Measurements from ENCODE around the gene BPNT1.
"Not testable (repeated sequence)": the region's sequence is repeated elsewhere in the genome, so short reads cannot be mapped to it uniquely, and the experiment has no call there.

The BPNT1 gene, protein sequence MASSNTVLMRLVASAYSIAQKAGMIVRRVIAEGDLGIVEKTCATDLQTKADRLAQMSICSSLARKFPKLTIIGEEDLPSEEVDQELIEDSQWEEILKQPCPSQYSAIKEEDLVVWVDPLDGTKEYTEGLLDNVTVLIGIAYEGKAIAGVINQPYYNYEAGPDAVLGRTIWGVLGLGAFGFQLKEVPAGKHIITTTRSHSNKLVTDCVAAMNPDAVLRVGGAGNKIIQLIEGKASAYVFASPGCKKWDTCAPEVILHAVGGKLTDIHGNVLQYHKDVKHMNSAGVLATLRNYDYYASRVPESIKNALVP

DNA sequence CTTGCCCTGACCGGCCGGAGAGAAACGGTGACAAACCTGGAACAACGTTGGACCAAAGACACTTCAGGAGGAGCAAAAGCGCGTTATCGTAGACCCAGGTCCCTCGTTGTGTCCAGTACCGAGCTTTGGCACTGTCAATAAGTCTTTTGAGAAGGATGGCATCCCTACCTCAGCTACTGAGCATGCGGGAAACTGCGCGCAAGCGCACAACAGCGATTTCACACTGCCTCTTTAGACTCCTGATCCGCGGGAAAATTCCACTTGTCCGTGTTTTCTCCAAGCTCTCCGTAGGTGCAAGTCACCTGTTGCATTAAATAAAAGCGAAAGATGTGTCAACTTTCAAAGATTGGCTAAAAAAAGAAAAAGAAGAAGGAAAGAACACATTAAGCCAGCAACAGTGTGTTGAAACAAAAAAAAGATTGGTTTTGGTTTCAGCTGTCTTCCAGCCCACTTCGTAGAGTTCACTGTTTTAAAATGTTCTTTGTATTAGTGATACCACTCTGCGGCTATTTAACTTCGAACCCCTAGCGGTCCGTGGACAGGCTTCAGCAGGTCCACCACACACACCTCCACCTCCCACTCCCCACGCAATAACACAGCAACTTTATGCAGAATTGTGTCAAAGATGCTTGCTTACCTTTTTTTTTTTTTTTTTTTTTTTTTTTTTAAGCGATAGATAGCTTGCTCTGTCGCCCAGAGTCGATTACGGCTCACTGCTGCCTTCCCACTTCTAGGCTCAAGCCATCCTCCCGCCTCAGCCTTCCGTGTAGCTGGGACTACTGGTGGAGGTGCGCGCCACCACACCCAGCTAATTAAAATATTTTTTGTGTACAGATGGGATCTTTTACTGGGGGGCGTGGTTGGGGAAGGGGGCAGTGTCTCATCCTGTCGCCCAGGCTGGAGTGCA is at the start of gene BPNT1:
BPNT1 (minus strand) TSS at position 139 of the 907 bp plus-strand sequence. CDS start 9,942 bp downstream, outside the sequence.
- DNase-seq, result peak; percentile 89 to 97

DNA sequence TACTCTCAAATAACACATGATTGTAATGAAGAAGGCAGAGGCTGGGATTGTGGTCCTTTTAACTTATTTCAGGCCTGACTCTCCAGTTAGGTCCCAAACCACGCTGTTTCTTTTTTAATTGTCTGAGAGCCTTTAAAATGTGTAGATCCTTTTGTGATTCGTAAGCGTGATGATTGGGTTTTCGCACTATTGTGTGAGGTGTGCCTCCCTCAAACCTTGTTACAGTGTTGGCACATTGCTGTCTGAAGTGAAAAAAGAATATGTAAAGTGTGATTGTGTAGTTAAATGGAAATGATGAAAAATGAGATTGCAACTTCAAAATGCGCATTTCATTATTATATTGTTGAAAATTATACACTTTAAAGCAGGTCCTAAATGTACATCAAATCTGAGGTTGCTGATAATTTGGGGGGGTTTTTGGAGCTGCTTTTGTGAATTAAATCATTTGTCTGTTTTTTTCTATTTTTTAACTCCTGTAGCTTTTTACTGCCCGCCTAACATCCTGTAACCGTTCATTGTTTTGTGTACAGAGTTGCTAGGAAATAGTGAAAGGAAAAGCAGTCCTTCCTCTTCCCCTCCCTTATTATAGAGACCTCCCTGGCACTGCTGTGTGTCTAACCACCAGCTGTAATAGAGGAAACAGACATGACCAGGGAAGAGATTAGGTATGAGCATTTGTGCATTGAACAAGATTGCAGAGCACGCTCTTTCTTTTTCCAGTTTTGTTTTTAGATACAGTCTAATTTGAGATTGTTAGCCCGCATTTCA is 47.6 kb upstream of the BPNT1 start:
- DNase-seq, result no peak

DNA sequence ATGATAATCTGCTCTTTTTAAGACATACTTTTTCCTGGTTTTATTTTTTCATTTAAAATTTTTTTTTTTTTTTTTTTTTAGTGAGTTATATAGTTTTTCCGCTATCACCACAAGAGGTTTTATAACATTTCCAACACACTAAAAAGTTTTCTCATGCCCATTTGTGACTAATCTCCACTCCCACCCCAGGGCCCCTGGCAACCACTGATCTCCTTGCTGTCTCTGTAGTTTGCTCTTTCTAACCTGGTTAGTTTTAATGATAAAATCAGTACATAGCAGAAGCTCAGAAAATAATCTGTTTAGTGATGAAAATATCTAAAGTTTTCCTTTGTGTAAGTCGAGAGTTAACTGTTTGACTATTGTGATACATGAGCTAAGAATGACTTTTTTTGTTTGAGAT is 46.2 kb upstream of the BPNT1 start:
- DNase-seq, result no peak

DNA sequence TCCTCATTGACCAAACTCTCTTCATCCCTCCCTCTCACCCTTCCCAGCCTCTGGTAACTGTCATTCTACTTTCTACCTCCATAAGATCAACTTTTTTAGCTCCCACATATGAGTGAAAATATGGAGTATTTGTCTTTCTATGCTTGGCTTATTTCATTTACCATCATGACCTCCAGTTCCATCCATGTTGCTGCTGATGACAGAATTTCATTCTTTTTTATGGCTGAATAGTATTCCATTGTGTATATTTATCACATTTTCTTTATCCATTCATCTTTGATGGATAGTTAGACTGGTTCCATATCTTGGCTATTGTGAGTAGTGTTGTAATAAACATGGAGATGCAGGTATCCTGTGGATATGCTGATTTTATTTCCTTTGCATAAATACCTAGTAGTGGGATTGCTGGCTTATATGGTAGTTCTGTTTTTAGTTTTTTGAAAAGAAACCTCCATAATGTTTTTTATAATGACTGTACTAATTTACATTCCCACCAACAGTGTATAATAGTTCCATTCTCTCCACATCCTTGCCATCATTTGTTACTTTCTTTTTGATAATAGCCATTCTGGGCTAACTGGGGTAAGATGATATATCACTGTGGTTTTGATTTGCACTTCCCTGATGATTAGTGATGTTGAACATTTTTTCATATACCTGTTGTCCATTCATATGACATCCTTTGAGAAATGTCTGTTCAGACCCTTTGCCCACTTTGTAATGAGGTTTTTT is 40.1 kb upstream of the BPNT1 start:
- DNase-seq, result no peak

DNA sequence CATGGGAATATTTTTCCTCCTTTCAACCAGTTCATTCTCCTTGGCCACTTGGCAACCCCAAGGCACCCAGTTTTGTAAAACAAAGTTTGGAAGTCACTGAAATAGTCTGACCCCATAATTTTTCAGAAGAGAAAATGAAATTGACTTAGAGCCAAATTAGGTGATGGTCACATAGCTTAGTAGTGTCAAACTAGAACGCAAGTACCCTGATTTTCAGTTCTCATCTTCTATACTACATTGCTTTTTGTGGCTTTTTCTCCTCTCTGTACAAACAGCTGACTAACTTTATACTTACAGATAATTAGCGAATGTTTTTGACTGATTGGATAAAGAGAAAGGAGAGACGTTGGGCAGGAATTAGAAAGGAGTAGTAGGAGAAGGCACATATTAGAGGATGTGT is 37.5 kb upstream of the BPNT1 start:
- DNase-seq, result no peak

DNA sequence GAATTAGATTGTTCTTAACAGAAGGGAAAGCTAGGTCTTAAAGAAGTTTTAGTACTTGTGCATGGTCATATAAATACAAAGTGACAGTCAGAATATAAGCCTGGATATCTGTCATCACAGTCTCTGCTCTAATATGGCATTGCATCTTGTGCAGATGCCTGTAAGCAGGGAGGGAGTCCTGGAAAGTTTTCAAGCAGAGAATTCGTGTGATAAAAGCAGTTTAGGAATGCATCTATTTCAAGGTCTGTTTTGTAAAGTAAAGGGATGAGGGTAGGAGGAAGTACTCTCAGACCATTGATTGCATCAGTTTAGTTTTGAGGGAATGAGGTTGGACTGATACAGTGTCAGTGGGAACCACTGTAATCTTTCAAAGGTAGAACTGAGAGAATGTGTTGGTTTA is 35.0 kb upstream of the BPNT1 start:
- DNase-seq, result no peak

DNA sequence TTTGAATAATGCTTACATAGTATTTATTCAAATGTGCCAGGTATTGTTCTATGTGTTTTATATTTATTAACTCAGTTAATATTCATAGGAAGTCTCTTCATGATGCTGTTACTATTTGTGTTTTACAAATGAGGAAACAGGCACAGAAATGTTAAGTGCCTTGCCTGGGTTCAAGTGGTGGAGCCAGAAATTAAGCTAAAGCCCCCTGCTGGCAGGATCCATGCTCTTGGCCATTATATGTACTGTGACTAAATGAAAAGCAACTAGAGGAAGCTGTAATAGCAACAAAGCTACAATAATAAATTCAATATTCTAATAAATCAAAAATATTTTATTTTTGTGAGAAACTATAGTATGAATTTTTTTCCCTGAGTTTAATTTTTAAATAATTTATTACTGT is 34.3 kb upstream of the BPNT1 start:
- no peak for DNase-seq

DNA sequence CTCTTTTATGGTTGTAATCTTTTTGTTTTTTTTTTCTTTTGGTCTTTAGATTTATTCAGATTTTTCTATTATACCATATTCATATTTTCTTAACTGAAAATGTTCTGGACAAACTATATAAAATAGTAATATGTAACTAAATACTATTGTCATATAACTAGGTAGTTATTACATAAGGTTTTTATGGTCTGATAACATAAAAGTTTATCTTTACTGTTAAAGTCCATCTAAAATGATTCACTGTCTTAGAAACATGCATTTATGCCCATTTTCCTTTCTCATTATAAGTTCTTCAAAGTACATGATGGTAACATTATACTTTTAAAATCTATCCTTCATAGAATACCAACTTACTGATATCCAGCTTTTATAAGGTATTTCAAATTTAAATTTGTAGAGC is 33.5 kb upstream of the BPNT1 start:
- DNase-seq, result no peak

DNA sequence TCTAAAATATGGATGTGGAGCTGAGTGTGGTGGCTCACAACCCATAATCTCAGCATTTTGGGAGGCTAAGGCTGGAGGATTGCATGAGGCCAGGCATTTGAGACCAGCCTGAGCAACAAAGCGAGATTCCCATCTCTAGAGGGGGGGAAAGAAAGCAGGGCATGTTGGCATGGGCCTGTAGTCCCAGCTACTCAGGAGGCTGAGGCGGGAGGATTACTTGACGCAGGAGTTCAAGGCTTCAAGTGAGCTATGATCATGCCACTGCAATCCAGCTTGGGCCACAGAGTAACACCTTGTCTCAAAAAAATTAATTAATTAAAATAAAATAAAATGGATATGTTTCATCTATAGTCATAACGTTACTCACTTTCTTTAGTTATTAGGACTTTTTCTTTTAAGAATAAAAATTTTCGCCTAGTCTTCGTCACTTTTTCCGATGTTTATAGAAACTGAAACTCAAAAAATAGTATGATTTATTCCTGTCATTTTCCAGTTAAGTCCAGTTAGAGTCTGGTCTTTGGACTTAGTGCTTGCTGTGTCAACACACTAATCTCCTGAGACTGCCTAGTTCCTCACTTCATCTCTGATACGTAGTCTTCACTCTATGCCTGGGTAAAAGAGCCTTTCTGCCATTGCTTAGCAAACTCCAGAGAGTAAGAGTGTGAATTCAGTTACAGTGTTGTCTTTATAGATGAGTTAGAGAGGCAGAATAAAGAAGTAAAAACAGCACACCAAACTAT is 32.4 kb upstream of the BPNT1 start:
- no peak for DNase-seq

DNA sequence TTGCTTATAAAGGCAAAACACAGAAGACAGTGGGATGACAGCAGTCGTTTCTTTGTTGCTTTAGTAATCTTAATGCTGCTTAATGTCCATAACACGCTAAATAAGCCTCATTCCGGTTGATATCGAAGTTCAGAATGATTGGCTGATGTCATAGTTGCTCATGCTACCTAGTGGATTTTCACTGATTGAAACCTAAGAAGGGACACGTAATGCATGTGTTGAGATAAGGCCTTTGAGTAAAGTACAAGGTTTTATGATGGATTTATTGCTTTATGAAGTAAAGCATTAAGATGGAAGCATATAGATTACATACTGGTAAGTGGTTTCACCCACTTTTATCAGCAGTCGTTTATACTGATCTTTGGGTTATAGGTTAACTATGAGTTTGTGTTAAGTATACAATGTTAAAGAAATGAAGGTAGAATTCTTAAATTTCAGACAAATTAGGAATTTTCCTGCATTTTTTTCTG is 29.5 kb upstream of the BPNT1 start:
- no peak for DNase-seq

DNA sequence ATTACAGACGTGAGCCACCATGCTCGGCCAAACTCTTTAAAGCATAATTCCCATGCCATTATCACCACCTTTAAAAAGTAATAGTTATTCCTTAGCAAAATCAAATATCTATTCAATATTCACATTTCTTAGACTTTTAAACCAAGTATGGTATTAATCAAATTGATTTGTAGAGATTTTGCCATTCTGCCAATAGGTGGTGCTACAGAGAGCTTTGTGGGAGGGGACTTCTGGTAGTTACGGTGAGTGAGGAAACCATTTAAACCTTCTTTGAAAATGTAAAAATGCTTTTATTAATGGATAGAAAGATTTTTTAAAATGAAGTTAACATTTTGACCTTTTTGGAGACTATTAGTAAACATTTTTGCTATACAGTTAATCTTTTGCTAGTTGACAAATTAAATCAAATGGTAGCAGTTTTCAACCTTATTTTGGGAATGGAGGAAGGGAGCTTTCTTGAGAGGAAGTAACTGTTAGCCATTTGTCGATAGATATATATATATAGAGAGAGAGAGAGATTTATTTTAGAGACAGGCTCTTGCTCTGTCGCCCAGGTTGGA is 23.6 kb upstream of the BPNT1 start:
- DNase-seq, result no peak

DNA sequence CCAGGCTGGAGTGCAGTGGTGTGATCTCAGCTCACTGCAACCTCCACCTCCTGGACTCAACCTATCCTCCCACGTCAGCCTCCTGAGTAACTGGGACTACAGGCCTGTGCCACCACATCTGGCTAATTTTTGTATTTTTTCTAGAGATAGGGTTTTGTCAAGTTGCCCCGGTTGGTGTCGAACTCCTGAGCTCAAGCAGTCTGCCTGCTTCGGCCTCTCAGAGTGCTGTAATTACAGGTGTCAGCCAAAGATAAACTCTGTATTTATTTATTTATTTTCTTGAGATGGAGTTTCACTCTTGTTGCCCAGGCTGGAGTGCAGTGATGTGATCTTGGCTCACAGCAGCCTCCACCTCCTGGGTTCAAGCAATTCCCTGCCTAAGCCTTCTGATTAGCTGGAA is 23.0 kb upstream of the BPNT1 start:
- not testable (repeated sequence) for DNase-seq

DNA sequence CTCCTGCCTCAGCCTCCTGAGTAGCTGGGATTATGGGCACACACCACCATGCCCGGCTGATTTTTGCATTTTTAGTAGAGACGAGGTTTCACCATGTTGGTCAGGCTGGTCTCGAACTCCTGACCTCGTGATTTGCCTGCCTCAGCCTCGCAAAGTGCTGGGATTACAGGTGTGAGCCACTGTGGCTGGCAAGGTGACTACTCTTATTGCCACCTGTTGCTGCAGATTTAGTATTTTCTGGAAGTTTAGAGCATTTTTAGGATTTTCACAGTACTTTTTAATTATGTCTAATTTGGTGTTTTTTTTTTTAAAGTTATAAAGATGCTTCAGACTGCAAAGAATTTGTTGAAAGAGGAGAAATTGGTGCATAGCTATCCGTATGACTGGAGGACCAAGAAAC is 20.9 kb upstream of the BPNT1 start:
- not testable (repeated sequence) for DNase-seq

DNA sequence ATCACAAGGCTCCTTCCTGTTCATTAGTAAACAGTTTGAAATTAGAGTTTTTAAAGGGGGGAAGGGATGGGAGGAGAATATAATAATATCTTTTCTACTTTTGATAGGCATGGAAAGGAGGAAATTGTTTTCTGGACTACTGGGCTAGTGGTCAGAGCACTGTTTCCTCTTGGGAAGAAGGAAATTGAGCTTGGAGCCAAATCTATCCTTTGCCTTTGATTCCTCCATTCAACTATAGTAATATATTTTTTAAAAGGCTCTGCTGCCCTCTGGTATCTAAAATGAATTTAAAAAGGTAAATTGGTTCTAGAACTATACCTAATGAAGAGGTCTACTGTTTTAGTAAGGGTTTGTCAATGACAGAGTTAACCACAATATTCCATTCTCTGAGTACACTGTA is 10.2 kb upstream of the BPNT1 start:
- no peak for DNase-seq

DNA sequence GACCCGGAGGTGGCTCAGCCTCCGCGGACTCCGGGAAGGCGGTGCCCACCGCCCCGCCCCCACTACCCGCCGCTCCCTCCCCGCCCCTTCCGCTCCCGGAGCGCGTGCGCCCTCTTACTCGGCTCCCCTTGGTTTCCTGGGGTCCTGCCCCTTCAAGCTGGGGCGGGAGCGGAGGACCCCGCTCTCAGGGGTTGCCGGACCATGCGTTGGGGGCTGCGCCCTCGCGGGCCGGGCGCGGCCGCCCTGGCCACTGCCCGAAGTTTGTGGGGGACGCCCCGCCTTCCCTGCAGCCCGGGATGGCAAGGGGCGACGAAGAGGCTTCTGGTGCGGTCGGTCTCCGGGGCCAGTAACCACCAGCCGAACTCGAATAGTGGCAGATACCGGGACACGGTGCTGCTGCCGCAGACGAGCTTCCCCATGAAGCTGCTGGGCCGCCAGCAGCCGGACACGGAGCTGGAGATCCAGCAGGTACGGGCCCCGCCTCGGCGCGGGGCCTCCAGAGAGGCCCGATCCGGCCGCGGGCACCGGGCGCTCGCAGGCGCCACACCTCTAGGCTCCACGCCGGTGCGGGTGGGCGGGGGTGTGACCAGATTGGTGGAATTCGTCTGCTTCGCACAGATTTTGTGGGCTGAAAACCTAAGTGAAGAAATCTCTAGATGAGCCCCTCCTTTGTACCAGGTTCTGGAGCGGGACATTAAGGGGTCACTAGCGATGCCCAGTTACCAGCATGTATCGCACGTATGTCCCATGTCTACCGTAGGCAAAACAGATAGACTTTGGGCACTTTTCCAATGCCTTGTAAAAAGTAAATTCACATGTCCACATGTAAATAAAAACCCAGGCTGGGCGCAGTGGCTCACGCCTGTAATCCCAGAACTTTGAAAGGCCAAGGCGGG is 4.7 kb upstream of the BPNT1 start, which contains the start of gene IARS2:
IARS2 (plus strand) TSS at position 117 of the 896 bp plus-strand sequence; CDS start at position 202, 85 bp downstream.
- DNase-seq, result peak; percentile 20 to 82

DNA sequence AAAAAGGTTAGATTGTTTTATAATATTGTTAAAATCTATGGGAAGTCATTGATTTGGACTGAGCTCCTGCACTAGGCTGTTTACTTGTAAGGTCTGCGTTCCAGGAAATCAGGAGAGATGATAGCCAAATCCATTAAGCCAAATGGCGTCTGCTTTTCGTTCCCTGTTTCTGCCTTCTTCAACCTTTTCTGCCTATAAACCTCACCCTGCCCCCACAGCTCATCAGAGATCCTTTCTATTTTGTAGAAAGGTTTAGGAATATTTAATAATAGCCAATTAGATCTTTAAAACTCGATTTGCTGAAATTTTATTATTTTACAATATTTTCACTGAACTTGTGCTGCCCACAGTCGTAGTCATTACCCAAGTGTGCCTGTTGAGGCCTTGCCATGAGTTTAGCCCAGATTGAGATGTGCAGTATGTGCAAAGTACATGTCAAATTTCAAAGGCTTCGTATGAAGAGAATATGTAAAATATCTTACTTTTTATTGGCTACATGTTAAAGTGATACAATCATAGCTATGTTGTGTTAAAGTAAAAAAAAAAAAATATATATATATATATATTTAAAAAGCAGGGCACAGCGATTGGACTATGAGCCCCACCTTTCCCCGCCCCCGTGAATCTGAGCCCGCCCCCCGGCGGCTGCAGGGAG is 3.9 kb upstream of the BPNT1 start:
- no peak for DNase-seq

DNA sequence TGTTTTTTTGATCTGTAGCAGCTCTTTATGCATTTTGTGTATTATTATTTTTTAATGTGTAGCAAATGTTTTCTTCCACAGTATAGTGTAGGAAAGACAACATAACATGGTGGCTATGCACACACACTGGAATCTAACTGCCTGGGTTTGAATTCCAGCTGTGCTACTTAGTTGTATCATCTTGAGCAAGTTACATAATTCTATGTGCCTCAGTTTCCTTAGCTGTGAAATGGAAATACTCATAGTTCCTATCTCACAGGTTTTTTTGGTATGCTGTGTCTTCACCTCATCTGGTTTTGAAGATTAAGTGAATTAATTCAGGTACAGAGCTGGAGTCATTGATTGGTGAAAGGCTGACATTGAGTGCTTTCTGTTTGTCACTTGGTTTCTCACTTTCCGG is 3.1 kb upstream of the BPNT1 start:
- no peak for DNase-seq

DNA sequence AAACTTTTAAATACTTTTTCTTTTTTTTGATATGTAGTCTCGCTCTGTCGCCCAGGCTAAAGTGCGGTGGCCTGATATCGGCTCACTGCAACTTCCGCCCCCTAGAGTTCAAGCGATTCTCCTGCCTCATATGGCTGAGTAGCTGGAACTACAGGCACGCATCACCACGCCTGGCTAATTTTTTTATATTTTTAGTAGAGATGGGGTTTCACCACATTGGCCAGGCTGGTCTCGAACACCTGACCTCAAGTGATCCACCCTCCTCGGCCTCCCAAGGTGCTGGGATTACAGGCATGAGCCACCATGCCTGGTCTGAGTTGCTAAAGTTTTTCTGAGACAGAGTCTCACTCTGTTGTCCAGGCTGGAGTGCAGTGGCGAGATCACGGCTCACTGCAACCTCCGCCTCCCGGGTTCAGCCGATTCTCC is 3.3 kb downstream of the BPNT1 start:
- DNase-seq, result not testable (repeated sequence)

DNA sequence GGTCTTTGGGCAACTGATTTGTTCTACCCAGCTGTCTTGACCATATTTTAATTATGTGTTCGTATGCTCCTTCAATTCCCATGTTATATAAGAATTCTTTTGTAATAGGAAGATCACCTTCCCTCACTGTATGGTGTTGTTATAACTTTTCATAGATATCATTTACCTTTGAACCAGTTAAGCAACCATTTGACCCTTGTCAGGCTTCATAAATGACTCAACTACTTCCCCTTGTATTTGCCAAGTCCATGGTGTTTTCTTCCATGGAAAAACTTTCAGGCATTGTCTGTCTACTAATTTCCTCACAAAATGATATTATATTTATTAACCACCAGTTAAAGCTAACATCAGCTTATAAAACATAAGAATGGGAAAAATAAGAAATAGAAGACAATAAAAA is 5.1 kb downstream of the BPNT1 start:
- no peak for DNase-seq

DNA sequence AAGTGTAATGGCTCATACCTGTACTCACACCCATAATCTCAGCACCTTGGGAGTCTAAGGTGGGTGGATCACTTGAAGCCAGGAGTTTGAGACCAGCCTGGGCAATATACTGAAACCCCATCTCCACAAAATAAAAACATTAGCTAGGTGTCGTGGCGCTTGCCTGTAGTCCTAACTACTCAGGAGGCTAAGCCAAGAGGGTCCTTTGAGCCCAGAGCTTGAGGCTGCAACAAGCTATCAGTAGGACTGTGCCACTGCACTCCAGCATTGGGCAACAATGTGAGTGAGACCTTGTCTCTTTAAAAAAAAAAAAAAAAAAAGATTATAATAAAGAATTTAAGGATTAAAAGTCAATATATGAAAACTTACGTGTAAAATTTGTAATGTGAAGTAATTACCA is 11.7 kb downstream of the BPNT1 start:
- no peak for DNase-seq

Measured in NCI-H524 (cell line).